Measurements from ENCODE around the gene ARL15.

ARL15 gene

DNA sequence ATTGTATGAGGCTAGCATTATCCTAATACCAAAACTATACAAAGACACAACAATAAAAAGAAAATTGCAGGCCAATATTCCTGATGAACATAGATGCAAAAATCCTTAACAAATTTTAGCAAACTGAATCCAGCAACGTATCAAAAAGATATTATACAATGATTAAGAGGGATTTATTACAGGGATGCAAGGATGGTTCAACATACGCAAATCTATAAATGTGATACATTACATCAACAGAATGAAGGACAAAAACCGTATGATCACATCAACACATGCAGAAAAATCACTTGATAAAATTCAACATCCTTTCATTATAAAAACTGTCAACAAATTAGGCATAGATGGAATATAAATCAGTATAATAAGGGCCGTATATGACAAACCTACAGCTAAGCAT, 27.1 kb upstream of the ARL15 start:
- Histone ChIP-seq H3K4me2 (no peak overlapping the region), H3K9ac (no peak overlapping the region), H3K4me1 (no peaks in the 10 kb centered on the region), H3K27me3 (no peaks in the 10 kb centered on the region), H3K36me3 (no peaks in the 10 kb centered on the region), H3K27ac (no peak overlapping the region), H3K9me3 (replicated peaks in 1 of 11) (peaks cover 22 to 46% (median 31%) of the 10 kb centered on the region in 11 experiments), H3K4me3 (no peak overlapping the region), H4K20me1 (no peaks in the 10 kb centered on the region)
- no peak for TF ChIP-seq Cebpa-rat (IDR thresholded peaks at IDR 0.05)

DNA sequence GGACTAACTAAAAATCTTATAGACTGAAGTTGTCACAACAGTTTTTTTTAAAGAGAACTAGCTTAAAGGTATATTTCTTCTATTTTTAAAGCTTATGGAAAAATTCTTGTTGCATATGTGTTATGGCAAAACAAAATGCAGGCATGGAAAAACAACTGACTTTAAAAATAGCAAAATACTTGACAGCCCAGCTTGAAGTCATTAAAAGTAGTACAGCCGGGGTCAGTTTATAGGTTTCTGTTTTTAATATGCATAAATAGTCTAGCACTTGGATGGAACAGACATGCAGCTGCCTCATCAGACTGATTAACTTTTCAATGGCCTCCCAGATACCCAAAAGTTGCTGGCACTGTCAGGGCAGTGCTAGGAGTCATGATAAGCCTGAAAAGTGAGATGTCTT, 22.3 kb upstream of the ARL15 start:
- no peak for TF ChIP-seq Cebpa-rat (IDR thresholded peaks at IDR 0.05)
- Histone ChIP-seq H3K9me3 (replicated peaks in 1 of 11) (peaks cover 22 to 39% (median 28%) of the 10 kb centered on the region in 11 experiments), H3K36me3 (no peaks in the 10 kb centered on the region), H3K4me3 (no peak overlapping the region), H3K4me2 (no peak overlapping the region), H3K27me3 (no peaks in the 10 kb centered on the region), H3K27ac (no peak overlapping the region), H4K20me1 (no peaks in the 10 kb centered on the region), H3K9ac (no peak overlapping the region), H3K4me1 (no peaks in the 10 kb centered on the region)

DNA sequence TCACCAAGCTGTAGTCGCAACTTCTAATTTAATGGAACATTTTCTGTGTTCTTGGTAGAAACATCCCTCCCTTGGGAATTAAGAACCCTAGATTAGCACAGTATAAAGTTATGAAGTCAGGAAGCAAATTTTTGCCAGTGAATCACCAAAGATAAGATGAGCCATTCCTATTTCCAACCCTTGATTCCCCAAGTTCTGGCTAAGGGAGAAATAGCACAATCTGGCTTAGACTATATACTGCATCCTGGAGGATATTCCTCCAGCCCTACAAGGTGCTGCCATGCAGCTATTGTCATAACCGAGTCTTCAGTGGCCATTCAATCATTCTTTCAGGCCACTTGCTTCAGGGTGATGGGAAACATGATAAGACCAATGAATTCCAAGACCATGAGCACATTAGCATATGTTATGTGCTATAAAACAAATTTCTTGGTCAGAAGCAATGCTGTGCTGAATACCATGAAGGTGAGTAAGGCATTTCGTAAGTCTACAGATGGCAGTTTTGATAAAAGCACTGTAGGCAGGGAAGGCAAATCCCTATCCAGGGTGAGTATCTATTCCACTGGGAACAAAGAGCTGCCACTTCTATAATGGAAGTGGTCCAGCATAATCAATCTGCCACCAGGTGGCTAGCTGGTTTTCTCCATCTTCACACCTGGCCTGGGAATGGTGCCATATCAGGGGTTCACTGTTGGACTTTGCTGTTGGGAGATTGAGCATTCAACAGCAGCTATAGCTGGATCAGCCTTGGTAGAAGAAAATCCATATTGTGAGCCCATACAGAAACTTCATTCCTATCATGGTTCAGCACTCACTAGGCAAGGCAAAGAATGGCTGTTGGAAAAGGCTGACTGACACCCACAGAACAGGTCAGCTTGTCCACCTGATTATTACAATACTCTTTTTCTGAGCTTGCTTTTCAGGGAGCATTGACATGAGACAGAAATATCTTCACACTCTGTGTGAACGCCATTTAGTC, 19.6 kb upstream of the ARL15 start:
- no peak overlapping the region for H3K9ac ChIP-seq
- no peak overlapping the region for H3K4me2 ChIP-seq
- H4K20me1 ChIP-seq, result no peaks in the 10 kb centered on the region
- no peaks in the 10 kb centered on the region for H3K36me3 ChIP-seq
- H3K4me1 ChIP-seq, result peaks cover 0 to 7% (median 0%) of the 10 kb centered on the region in 10 experiments; a peak in 1 of 20 replicates
- H3K27ac ChIP-seq, result no peak overlapping the region
- no peak overlapping the region for H3K4me3 ChIP-seq
- H3K9me3 ChIP-seq (replicated peaks in 1 of 11), result peaks cover 11 to 15% (median 14%) of the 10 kb centered on the region in 11 experiments
- no peak for TF ChIP-seq Cebpa-rat (IDR thresholded peaks at IDR 0.05)
- H3K27me3 ChIP-seq, result no peaks in the 10 kb centered on the region

DNA sequence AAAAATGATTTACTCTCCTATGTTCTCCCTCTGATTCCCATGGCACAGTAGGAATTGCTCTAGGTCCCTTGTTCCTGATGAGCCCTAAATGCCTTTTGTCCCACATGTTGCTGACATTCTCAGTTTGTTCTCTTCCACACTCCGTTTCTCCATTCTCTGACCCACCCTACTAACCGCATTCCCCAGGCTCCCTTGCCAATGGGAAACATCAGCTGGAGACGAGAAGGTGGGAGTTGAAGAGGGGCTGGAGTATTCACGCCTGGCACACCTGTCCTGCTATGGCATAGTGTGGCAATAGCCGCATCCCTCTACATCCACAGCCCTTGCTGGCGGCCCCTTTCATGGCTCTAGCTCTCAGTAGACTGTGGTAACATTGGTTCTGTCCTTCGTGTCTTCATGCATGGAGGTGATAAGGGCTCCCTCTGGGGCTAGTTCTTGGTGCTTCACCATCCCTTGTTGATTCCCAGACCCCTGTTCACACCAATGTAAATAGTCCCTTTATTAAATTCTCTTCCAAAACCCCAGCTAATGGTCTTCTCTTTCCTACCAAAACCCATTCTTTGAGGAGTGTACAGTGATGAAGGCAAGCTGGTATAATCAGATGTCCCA, 16.4 kb upstream of the ARL15 start:
- no peak overlapping the region for H3K27ac ChIP-seq
- no peak overlapping the region for H3K4me3 ChIP-seq
- H3K4me2 ChIP-seq, result no peak overlapping the region
- H4K20me1 ChIP-seq, result no peaks in the 10 kb centered on the region
- no peak overlapping the region for H3K9ac ChIP-seq
- TF ChIP-seq Cebpa-rat (IDR thresholded peaks at IDR 0.05), result no peak
- H3K9me3 ChIP-seq (replicated peaks in 1 of 11), result no peaks in the 10 kb centered on the region
- H3K27me3 ChIP-seq, result no peaks in the 10 kb centered on the region
- H3K4me1 ChIP-seq, result peaks cover 0 to 7% (median 0%) of the 10 kb centered on the region in 10 experiments; a peak in 1 of 20 replicates
- no peaks in the 10 kb centered on the region for H3K36me3 ChIP-seq

DNA sequence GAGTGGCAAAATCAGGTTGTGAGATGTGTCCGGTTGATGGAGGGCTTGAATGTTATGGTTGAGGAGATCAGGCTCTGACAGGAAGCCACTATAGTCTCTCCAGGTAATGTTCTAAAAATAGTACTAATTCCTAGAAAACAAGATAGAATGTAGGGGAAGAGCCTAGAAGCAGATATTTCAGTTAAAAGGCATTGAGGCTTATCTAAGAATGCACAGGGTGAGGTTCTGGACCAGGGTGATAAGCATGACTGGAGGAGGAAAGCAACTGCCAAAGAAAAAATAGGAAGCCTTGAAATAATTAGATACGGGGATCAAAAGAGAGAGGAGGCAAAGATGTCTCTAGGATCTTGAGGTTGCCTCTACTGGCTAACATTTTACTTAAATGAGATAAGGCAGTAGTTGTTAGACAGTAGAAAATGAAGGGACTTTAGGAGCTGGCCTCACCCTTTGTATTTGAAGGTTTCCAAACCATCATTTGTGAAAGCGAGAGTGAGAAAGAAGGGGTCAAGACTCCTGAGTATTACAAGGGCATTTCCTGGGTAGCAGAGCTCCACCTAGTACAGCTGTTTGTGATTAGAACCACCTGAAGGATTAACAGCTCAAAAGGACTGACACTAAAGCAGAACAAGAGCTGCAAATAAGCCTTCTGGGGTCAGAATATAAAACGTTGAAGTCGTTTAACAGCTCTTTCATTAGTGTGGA, 15.4 kb upstream of the ARL15 start:
- no peak overlapping the region for H3K9ac ChIP-seq
- H4K20me1 ChIP-seq, result no peaks in the 10 kb centered on the region
- no peak overlapping the region; a peak in 1 of 22 replicates for H3K4me2 ChIP-seq
- no peaks in the 10 kb centered on the region for H3K27me3 ChIP-seq
- TF ChIP-seq Cebpa-rat (IDR thresholded peaks at IDR 0.05), result no peak
- no peaks in the 10 kb centered on the region for H3K9me3 ChIP-seq (replicated peaks in 1 of 11)
- H3K4me1 ChIP-seq, result peaks cover 0 to 7% (median 0%) of the 10 kb centered on the region in 10 experiments; a peak in 1 of 20 replicates
- H3K27ac ChIP-seq, result no peak overlapping the region
- H3K36me3 ChIP-seq, result no peaks in the 10 kb centered on the region
- H3K4me3 ChIP-seq, result no peak overlapping the region

DNA sequence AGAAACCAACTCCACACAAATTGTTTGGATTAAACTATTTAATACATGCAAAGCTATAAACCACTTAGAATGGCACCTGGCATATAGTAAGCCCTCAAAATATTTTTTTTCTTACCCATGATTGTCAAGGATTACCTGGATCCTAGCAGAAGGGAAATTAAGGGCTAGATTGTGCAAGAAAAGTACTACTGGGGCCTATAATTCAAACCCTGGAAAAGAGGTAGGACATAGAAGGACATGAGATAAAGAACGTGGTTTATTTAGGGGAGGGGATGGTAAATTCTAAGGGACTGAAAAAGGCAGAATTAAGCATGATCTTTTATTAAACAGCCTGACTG, 14.9 kb upstream of the ARL15 start:
- Histone ChIP-seq H3K36me3 (no peaks in the 10 kb centered on the region), H3K9me3 (replicated peaks in 1 of 11) (no peaks in the 10 kb centered on the region), H3K4me3 (no peak overlapping the region), H3K9ac (no peak overlapping the region), H4K20me1 (no peaks in the 10 kb centered on the region), H3K27me3 (no peaks in the 10 kb centered on the region), H3K27ac (no peak overlapping the region), H3K4me1 (peaks cover 0 to 7% (median 0%) of the 10 kb centered on the region in 10 experiments; a peak in 1 of 20 replicates), H3K4me2 (no peak overlapping the region; a peak in 1 of 22 replicates)
- TF ChIP-seq Cebpa-rat (IDR thresholded peaks at IDR 0.05), result no peak

DNA sequence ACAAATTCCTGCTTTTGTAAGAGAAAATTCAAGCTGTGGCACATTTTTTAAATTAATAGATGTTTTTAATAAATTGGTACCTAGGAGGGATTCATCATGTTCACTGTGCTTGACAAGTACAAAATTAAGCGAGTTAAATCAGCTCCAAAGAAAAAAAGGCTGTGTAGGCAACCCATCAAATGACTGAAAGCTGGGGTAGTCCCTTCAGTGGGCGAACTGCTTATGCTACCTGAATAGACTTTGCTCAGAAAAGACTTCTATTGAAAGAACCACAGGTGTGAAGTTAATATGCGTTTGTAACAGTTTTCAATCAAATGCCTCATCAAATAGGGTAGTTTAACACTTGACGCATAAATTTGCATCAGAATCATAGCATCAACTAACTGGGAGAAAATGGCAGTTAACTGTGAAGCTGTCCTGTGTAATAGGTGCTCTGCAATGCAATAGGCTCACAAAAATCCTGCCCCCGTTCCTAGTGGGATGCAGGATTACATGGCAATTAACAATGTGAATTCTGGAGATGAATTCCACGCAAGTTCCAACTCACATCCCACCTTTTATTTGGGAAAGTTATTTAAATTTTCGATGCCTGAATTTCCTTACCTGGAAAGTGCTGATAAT, 14.4 kb upstream of the ARL15 start:
- H3K4me2 ChIP-seq, result no peak overlapping the region
- peaks cover 0 to 7% (median 0%) of the 10 kb centered on the region in 10 experiments; a peak in 1 of 20 replicates for H3K4me1 ChIP-seq
- no peak overlapping the region for H3K27ac ChIP-seq
- no peak for TF ChIP-seq Cebpa-rat (IDR thresholded peaks at IDR 0.05)
- no peaks in the 10 kb centered on the region for H3K9me3 ChIP-seq (replicated peaks in 1 of 11)
- H3K27me3 ChIP-seq, result no peaks in the 10 kb centered on the region
- no peaks in the 10 kb centered on the region for H4K20me1 ChIP-seq
- H3K36me3 ChIP-seq, result no peaks in the 10 kb centered on the region
- no peak overlapping the region for H3K4me3 ChIP-seq
- H3K9ac ChIP-seq, result no peak overlapping the region

DNA sequence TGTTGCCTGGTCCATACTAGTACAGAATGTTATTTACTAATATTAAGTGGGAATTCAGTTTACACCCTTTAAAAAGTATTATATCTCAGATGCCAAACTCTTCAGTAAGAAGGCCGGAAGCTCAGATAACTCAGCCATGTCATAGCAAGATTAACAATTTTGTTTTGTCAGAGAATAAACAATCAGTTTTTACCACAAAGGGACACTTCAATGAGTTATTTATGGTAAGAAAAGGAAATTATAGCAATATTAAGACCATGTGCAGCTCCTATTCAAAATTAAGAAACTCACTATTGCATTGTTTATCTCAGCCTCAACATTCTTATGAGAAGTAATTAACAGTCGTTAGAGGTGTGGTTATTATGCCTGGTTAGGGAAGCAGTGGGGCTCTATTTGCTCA, 13.1 kb upstream of the ARL15 start:
- no peak overlapping the region for H3K9ac ChIP-seq
- TF ChIP-seq Cebpa-rat (IDR thresholded peaks at IDR 0.05), result no peak
- no peak overlapping the region for H3K4me3 ChIP-seq
- no peaks in the 10 kb centered on the region for H4K20me1 ChIP-seq
- H3K27ac ChIP-seq, result no peak overlapping the region
- no peaks in the 10 kb centered on the region for H3K36me3 ChIP-seq
- peaks cover 0 to 7% (median 0%) of the 10 kb centered on the region in 10 experiments; a peak in 1 of 20 replicates for H3K4me1 ChIP-seq
- no peaks in the 10 kb centered on the region for H3K27me3 ChIP-seq
- no peaks in the 10 kb centered on the region for H3K9me3 ChIP-seq (replicated peaks in 1 of 11)
- H3K4me2 ChIP-seq, result no peak overlapping the region

DNA sequence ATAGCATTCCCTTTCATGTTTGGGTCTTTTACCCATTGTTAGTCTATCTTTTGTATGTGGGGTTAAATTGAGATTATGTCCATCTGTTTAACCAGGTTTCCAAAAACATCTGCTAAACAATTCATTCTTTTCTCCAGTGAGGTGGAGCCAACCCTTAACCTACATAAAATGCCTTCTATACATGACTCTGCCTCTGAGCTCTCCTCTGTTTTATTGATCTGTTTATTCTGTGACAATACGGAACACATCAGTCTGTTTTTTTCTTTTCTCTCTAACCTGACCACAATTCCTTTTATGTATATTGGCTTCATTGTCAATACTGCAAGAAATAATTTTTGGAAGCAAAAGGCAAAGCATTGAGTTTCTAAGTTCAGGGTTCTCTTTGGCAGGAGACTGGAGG, 9.9 kb upstream of the ARL15 start:
- no peak for TF ChIP-seq Cebpa-rat (IDR thresholded peaks at IDR 0.05)
- H3K4me2 ChIP-seq, result no peak overlapping the region
- H3K27me3 ChIP-seq, result no peaks in the 10 kb centered on the region
- H4K20me1 ChIP-seq, result no peaks in the 10 kb centered on the region
- no peaks in the 10 kb centered on the region for H3K4me1 ChIP-seq
- H3K36me3 ChIP-seq, result no peaks in the 10 kb centered on the region
- no peaks in the 10 kb centered on the region for H3K9me3 ChIP-seq (replicated peaks in 1 of 11)
- no peak overlapping the region for H3K9ac ChIP-seq
- no peak overlapping the region for H3K4me3 ChIP-seq
- no peak overlapping the region for H3K27ac ChIP-seq
